GM21447 (cell line): ENCODE results near the gene GPATCH8.
"Not testable (repeated sequence)": the region's sequence is repeated elsewhere in the genome, so short reads cannot be mapped to it uniquely, and the experiment has no call there.

ENCODE experiments used
- ATAC-seq: cut with Tn5 transposase; IDR thresholded peaks from one replicate; pipeline ENCODE4 v1.9.1; 2021; ENCODE audit not compliant: unreplicated experiment

GPATCH8 gene

DNA sequence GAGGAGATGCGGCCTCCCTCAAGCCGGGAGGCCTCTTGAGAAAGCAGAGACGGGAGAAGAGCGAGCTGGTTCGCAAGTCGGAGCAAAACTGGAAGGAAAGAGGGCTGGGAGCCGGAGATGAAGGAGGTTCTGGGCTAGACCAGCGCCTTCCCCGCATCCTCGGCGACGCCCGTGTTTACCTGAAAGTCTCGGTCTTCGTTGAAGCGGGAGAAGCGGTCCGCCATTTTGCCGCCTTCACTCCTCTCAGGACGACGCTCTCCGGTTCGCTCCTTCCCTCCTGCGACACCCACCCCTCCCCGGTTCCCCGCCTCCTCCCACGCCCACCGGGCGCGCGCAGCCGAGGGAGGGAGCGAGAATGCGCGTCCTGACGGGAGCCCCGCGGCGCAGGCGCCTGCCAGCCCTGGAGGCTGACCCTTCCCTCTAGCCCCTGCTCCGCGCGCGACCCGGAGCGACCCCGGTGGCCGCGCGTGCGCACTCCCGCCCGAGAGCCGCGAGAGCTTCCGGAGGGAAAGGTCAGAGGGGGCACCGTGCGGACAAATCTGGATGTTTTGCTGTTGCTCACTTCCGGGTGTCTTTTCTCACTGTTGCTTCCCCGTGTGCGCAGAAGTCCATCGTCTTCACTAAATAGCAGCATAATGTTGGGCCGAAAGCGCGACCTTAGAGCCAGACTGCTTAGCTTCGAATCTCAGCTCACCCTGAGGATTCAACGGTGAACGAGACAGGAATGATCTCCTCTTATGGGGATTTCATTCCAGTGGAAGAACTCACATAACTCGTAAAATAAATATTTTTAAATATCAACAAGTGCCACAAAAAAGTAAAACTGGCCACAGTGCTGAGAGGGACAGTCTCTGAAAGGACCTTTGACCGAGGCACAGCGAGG is at the start of gene GPATCH8:
TSS of gene GPATCH8 (minus strand) at position 260 of the 883 bp plus-strand sequence. CDS start at position 224, 36 bp downstream.
- ATAC-seq: peak; percentile 84

DNA sequence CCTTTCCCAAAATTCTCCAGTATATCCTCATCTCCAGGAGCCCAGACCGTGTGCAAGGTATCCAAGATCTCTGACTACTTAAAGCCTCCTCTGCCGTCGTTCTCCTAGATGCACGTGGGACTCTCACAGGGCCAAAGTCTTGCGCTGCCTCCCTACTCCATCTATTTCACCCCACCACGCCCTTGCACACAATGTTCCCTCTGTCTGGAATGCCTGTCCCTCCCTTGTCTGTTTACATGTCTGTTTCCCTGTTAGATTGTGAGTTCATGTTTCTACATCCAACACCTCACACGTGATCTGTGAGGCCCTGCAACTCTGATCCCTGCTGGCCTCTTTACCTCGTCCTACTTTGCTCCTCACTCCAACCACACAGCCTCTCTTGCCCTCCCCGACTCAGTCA is 49.2 kb upstream of the GPATCH8 start:
- no peak for ATAC-seq

DNA sequence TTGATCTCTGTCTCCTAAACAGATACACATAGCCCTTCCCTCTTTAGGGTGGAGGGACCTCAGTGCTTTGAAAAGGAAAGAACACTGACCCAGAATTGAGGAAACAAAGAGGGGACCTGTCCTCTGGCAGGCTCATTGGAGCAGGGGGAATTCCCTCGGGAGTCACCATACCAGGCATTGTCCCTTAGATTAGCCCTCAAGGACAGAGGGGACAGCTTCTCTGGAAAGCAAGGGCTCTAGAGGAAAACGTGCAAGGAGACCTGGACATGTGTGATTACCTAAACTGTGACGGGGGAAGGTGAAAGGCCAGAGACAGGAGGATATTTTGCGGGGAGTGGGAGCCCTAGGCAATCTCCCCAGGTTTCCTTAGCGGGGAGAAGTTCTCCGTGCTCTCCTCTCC is 46.5 kb upstream of the GPATCH8 start:
- ATAC-seq: no peak

DNA sequence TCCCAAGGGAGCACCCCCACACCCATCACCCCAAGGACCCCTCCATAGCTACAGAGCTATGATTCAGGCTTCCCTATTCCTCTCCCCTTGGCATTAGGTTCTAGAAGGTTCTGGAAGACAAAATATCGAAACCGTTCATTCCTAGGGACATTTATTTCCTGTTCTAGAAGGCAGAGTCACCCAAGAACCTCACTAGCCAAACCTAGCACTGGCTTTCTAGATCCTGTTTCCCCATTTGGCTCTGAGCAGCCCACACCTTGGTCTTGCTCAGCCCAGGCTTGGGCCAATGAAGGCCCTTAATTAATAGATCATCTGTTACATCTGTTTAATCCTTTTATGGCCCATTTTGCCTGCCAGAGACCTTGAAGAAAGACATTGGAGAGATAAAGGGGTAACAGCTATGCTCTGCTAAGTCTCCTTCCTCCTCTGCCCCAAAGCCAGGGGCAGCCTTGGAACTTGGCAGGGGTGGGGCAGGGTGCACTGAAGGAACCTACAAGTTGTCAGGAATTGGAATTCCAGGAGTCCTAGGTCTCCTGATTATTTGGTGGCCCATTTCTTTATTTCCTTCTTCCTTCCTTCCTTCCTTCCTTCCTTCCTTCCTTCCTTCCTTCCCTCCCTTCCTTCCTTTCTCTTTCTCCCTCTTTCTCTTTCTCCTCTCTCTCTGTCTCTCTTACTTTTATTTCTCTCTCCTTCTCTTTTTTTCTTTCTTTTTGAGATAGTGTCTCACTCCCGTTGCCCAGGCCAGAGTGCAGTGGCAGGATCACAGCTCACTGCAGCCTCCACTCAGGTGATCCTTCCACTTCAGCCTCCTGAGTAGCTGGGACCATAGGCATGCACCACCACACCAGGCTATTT is 45.4 kb upstream of the GPATCH8 start:
- ATAC-seq: no peak

DNA sequence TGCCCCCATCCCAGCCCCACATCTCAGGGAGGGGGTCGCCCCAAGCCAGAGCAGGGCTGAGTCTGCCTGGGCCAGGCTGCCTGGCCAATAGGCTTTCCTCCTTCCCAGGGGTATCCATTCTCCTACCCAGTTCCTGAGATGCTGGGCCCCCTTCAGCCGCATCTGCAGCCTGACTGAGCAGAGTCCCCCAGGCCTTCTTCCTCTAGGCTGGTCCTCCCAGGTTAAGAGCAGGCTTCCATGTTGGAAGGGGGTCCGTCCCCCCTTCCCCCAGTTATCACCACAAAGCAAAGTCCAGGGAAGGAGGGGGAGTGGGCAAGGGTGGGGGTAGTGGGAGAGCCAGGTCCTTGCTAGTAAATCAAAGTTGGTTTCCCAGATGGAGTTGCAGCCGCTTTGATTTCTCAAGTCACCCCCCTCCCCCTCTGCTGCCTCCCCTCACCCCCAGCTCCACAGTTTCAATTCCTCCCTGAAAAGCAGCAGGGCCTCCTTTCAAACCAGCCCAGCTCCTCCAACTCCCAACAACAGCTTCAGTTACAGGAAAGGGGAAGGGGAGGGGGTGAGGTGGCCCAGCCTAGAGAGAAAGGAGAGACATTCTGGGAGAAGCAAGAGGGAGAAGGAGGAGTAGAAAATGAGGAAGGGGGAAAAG is 44.5 kb upstream of the GPATCH8 start:
- ATAC-seq: no peak

DNA sequence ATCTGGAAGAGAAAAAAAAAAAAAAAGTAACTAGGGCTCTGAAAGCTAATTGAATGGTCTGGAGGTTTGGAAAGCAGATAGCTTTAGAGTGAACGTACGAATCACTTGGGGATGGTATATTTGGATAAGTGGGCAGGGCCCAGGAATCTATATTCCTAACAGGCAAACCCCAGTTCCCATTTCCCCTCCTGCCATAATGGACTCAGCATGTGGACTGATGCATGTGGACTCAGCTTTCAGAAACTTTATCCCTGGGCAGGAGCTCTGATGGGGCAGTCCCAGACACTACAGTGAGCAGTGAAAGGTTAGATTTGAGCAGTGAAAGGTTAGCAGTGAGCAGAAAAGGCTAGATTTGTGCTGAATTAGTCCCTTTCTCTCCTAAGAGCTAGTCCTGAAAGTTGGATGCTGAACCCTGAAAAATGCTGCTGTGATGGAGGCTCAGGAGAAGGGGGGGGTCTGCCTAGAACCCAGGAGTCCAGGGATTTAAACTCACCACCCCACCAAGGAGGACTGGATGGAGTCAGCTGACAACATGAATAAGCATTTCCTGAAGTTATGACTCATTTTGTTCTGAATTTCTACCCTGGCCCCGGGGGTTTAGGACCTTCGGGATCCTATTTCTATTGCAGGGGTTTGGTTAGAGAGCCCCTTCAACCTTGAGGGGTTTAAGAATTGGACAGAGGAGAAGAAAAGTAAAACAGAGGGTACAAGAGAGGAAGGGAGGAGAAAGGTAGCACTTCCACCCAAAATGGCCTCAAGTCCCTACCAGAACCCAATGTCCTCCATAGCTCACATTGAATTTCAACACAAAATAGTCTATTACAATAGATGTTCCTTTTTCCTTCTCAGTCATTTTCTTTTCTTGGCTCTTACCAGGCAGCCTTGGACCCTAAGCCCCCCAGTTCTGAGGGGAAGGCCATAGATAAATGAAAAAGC is 43.7 kb upstream of the GPATCH8 start:
- ATAC-seq: no peak

DNA sequence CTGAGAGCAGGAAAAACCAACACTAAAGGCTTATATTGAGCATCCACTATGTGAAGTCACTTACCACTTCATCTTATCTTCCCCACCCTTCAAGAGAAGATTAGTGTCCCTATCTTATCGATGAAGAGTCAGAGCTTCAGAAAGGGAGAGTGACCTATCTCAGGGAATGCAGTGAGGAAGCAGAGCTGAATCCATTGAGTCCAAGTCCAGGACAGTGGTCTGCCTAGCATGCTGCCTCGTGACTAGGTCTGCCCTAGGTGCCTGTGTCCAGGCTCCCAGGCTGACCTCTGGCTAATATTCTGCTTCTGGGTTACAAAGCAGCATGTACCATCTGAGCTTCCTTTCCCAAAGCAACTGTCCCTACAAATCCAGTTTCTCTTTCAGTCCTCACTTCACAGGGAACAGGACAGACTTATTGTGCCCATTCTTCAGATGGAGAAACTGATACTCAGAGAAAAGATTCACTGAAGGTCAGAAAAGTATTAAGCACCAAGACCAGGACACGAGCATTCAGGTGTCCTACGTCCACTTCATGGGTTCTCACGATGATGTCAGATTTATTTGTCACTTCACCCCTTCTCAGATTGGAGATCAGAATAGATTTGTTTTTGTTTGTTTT is 40.8 kb upstream of the GPATCH8 start:
- no peak for ATAC-seq

DNA sequence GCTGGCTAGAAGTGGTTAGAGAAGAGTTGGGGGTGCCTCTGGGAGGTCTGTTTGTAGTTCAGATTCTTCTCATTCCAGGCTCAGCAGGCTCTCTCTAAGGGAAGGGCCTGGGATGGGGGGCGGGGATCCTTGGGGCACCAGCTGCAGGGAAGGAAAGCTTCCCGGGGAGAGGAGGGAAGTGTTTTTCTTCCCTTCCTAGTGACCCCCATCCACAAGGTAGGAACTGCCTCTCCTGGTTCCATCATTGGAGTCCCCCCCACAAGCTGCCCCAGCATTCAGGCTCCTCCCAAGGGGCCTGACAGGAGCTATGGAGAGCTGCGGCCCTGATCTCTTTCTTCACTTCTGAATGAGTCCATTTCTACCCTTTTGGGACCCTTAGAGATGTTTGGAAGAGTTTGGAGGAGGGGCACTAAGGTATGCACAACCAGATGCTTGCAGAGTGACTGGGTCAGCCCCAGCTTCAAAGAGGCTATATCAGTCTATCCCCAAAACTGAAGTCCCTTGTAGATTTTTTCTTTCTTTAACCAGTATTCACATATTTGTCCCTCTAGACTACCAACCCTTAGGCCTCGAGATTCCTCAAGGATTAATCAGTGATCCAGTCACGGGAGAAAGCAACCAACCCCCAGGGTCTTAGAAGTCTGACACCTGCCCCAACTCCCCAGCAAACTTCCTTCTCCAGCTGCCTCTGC is 40.2 kb upstream of the GPATCH8 start:
- ATAC-seq: no peak

DNA sequence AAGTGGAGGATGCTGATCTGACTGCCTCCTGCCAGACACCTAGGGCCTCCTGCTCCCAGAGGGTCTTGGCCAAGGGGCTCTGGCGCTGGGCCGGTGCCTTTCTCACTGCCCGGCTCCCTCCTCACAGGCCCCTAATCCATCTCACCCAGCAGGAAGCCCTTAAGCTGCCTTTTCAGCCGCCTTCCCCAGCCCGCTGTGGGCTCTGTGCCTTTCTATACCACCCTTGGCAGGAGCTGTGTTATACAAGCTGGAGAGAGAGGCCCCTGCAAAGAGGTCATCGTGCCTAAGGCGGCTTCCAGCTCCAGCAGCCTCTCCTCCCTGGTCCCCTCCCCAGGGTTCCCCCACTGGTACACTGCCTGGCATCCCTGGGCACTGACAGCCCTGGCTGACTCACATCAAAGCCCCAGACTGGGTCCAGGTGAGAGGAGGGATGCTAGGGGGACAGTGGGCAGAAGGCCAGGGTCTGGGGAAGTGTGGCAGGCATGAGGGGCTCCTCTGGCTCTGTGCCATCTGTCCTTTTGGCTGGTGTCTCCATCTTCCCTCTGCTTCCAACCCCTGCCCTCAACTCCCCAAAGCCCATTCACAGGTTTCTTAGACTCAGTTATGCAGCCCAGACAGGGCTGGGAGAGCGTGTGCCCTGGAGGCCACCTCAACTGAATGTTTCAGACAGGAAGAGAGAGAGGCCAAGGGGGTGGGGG is 38.8 kb upstream of the GPATCH8 start:
- no peak for ATAC-seq

DNA sequence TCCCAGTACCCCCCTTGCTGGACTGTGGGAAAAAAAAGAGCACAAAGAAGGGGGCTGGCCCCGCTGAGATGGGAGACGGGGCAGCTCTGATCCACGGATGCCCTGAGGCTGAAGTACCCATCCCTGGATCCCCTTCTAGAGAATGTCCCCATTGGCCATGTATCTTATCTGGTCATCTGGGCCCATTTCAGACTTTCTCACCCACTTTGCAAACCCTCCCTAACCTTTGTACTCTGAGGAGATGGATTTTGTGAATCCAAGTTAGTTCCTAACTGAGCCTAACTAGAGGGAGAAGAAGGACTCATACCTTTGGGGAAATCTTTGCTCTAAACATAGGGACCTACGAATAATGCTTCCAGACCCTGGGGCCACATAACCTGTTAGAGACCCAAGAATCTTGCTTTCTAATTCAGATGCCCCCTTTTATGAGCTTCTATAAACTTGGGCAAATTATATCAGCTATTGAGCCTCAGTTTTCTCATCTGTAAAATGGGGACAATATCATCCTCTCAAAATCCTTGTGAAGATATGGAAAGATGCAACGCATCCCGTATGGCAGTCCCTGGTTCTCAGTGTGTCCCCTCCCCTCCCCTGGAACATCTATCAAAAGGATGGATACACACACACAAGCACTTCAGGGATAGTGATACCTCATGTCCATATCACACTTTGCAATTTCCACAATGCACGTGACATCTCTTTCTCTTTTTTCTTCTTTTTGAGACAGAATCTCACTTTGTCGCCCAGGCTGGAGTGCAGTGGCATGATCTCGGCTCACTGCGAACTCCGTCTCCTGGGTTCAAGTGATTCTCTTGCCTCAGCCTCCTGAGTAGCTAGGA is 37.3 kb upstream of the GPATCH8 start:
- ATAC-seq: no peak

DNA sequence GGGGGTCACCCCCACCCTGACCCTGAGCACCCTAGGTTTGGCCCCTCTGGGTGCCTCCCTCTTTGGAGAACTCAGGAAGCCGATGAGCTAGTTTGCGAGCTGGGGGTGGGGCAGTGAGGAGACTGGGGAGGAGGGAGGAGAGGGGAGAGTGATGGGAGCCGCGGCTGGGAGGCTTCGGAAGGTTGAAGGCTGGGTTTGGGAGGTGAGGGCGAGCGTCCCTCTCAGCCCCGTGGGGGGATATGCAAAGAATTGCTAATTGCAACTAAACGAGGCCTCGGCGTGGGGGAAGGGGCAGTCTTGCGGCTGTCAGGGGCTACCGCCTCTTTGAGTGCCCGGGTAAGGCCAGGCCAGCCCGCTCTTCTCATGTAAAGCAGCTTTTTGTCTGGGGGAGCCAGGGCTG is 36.5 kb upstream of the GPATCH8 start:
- ATAC-seq: no peak

DNA sequence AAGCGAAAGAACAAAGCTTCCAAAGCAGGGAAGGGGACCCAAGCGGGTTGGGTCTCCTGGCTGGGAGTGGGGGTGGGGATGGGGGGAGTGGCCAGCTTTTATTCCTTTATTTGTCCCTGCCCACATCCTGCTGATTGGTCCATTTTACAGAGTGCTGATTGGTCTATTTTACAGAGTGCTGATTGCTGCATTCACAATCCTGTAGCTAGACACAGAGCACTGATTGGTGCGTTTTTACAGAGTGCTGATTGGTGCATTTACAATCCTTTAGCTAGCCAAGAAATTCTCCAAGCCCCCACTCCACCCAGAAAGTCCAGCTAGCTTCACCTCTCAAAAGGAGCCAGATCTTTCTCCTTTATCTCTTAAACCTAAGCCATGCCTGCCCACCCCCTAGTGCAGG is 34.7 kb upstream of the GPATCH8 start:
- ATAC-seq: not testable (repeated sequence)

DNA sequence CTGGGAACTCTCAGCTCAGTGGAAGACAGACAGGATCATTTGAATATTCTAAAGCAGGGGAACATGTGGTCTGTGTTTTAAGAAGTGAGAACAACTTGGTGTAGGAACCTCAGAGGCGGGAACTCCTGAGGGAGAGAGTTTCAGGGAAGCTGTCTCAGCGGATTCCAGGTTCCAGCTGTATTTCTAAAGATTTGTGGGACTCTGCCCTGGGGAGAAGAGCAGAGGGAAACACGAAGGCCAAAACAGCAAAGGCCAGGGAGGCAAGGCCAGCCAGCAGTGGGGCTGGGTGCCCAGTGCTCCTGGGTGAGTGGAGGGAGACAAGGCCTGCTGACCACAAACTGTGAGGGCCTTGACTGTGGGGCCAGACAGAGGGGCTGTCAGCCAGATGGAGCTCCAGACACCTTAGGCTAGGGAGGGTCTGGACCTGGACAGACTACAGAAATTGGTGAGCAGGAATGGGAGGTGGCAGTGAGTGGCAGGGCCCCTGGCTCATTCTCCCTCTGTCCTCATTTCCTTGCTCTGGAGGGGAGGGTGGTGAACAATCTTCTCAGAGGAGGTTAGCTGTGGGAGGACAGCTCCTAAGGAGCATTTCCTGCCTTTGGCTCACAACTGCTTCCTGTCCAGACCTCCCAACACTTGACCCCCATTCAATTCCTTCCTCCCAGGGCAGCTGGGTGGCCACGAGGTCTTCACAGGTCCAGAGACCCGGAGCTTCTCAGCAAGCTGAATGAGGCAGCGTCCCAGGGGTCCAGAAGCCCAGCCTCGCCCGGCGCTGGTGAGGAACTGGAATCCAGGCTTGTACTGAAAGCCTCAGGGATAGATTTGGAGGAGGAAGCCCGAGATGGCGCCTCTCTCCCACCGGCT is 33.1 kb upstream of the GPATCH8 start:
- no peak for ATAC-seq

DNA sequence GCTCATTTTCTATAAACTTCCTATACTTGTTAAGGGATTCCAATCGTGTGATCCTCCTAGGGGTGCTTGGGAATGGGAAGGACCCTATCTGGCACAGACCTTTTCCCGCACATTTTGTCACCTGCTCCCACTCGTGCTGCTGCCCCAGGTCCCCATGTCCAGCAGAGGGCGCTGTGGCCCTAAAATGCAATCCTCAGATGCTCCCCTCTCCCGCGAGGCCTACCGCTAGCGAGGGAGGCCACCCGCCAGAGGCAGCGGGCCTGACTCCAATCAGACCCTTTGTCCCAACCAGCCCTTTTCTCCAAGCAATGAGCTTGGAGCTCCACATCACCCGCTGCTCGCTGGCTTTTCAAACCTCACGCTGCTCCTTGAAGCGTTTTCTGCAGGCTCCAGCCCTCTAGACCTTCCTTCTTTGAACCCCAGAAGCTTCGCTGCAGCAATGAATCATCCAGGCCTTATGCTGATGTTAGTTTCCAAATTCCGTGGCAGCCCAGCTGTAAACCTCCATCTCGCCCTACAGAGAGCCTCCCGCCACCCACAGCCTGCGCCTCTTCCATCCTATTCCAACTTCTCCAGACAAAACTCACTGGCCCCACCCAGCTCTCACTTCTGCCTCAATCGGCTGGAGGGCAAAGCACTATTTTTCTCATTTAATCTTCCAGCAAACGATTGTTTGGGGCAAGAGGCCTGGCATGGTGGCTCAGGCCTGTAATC is 30.5 kb upstream of the GPATCH8 start:
- no peak for ATAC-seq

DNA sequence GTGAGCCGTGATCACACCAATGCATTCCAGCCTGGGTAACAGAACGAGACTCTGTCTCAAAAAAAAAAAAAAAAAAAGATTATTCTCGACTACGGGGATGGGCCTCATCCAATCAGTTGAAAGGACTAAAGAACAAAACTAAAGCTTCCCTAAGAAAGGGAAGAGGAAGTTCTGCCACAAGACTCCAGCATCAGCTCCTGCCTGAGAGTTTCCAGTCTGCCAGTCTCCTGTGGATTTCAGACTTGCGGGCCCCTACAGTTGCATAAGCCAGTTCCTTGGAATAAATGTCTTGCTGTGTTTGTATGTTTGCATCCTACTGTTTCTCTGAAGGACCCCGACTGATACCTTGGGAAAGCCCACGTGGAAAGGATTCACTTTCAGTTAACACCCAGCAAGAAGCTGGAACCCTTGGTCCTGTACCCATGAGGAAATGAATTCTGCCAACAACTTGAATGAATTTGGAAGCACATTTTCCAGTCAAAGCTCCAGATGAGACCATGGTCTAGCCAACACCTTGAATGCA is 27.8 kb upstream of the GPATCH8 start:
- no peak for ATAC-seq

DNA sequence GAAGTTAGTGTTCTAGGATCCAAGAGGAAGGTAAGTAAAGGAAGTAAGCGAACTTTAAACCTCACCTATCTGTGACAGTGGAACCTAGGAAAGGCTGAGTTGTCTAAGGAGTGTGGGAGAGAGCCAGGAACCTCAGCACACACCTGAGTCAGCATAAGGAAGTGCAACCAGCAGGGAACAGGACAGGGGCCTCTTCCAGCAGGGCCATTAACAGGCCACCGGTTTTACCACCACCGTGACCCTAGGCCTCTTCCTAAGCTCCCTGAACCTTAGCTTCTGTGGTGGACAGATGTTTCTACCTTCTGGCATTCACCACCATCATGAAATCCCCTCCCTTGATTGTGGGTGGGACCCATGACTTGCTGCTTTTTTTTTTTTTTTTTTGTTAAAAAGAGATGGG is 26.7 kb upstream of the GPATCH8 start:
- no peak for ATAC-seq
